Esophagus muscularis mucosa (tissue), 4 donors: ENCODE measurements around the gene GFI1. TPM values are rescaled to one million over a fixed set of nuclear protein-coding genes. Genes with fewer than 3 reads are reported as not detected.

ENCODE experiments used
- DNase-seq: peaks from one replicate; pipeline ENCODE4 v3.0.0-alpha.2; 2017; ENCODE audit errors: extremely low spot score
- H3K27ac ChIP-seq, 4 donors: fragments of 200-600 bp; sonication (generic); replicated peaks in 1 of 4; 1 replicate in 3 of 4; 2 replicates in 1 of 4; pipeline ENCODE4 v1.5.1; 2016 to 2019; ENCODE audit warnings: mild to moderate bottlenecking in 1 of 4
- H3K27me3 ChIP-seq, 4 donors: fragments of 200-600 bp; sonication (generic); one replicate each; pipeline versions ENCODE4 v1.5.1 to v1.6.0; 2016 to 2019
- H3K36me3 ChIP-seq, 4 donors: fragments of 200-600 bp; sonication (generic); one replicate each; pipeline ENCODE4 v1.5.1; 2016 to 2019
- H3K4me1 ChIP-seq, 4 donors: fragments of 200-600 bp; sonication (generic); one replicate each; pipeline ENCODE4 v1.5.1; 2016 to 2019
- H3K4me3 ChIP-seq, 4 donors: fragments of 200-600 bp; sonication (generic); 1 replicate in 2 of 4; 2 replicates in 2 of 4; pipeline ENCODE4 v1.5.1; 2016 to 2019; ENCODE audit warnings: mild to moderate bottlenecking in 4 of 4, moderate library complexity in 1 of 4
- H3K9me3 ChIP-seq, 4 donors: fragments of 200-600 bp; sonication (generic); 1 replicate in 3 of 4; 2 replicates in 1 of 4; pipeline ENCODE4 v1.5.1; 2016 to 2019
- EP300 ChIP-seq: sonication (generic); formaldehyde crosslinking; IDR thresholded peaks from one replicate; pipeline ENCODE4 v1.6.1; 2017; ENCODE audit warnings: antibody characterized with exemption
- POLR2A ChIP-seq: fragments of 450-650 bp; IDR thresholded peaks from one replicate; pipeline ENCODE4 v1.6.1; 2017; ENCODE audit warnings: antibody characterized with exemption, moderate library complexity, mild to moderate bottlenecking, low read depth
- POLR2AphosphoS5 ChIP-seq, 2 donors: sonication (generic); formaldehyde crosslinking; IDR thresholded peaks; one replicate each; pipeline ENCODE4 v1.6.1; 2017; ENCODE audit warnings: antibody characterized with exemption in 2 of 2
- WGBS: methylation state at CpG from one replicate; pipeline ENCODE4 v1.1.5; 2018; 5-methylcytosine and 5-hydroxymethylcytosine counted together
- intact Hi-C: fragments of 100-400 bp; cut with DNase I; formaldehyde crosslinking; loops from one replicate; pipeline ENCODE4 v1.15.1; 2023
- total RNA-seq, 4 donors: library from RNA; depleted of rRNA; stranded (reverse); fragments of >200 nt; gene quantifications; one replicate each; pipeline versions ENCODE4 v1.1.0 to v1.2.1, GENCODE V29; 2016
- TF ChIP-seq, protein P1 (sequence below), 3 experiments: fragments of 200-600 bp in 2 of 3; fragments of 450-650 bp in 1 of 3; sonication (generic) in 2 of 3; IDR thresholded peaks; one replicate each; pipeline ENCODE4 v1.5.1; 2017 to 2019; ENCODE audit warnings: antibody characterized with exemption in 3 of 3, mild to moderate bottlenecking in 2 of 3, moderate library complexity in 1 of 3

Gene GFI1
- total RNA-seq, 4 donors from 2014 or later = 0.32 to 3.3 (median 0.81) TPM

DNA sequence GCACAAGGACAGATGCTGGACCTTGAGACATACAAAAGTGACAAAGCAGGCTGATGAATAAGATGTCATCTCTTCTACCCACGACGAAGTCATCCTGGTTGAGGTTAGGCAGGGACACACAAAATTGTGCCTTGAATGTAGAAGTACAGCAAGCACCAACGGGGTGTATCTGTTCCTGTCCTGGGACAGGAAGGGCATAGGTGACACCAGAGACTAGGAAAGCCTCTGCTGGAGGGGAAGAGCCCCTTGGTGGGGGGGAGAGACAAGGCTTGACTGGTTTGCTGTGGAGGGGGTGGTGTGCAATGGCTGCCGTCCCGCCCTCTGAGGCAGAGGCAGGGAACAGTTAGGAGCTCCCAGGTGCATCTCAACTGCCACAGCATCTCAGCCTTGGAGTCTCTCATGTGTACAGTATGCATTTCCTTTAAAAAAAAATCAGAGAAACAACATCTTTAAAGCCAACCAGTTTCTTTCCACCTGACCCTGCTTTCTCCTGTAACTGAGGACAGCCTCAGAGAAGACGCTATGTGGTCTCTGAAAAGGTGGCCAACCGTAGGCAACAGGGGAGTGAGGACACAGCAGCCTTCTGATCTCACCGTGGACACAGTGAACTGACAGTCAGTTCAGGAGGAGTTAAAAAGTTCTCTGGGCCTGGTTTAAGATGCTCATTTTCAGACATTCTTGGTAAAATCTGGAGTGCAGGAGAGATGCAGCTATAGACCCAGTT is 17.7 kb upstream of the GFI1 start:
- TF ChIP-seq, protein P1, sequence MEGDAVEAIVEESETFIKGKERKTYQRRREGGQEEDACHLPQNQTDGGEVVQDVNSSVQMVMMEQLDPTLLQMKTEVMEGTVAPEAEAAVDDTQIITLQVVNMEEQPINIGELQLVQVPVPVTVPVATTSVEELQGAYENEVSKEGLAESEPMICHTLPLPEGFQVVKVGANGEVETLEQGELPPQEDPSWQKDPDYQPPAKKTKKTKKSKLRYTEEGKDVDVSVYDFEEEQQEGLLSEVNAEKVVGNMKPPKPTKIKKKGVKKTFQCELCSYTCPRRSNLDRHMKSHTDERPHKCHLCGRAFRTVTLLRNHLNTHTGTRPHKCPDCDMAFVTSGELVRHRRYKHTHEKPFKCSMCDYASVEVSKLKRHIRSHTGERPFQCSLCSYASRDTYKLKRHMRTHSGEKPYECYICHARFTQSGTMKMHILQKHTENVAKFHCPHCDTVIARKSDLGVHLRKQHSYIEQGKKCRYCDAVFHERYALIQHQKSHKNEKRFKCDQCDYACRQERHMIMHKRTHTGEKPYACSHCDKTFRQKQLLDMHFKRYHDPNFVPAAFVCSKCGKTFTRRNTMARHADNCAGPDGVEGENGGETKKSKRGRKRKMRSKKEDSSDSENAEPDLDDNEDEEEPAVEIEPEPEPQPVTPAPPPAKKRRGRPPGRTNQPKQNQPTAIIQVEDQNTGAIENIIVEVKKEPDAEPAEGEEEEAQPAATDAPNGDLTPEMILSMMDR (IDR thresholded peaks at IDR 0.05) = no peak
- no peak for TF ChIP-seq EP300
- no peak for TF ChIP-seq POLR2A
- TF ChIP-seq POLR2AphosphoS5 (IDR thresholded peaks at IDR 0.05) = no peak
- no peak overlapping the region for H3K27ac ChIP-seq
- no peaks in the 10 kb centered on the region for H3K4me1 ChIP-seq
- no peaks in the 10 kb centered on the region for H3K9me3 ChIP-seq
- WGBS = 71% methylated on average over 8 of the region's 8 CpGs
- H3K36me3 ChIP-seq = no peaks in the 10 kb centered on the region
- intact Hi-C loops = no loop called here
- no peaks in the 10 kb centered on the region for H3K27me3 ChIP-seq
- no peak overlapping the region for H3K4me3 ChIP-seq
- DNase-seq = no peak

DNA sequence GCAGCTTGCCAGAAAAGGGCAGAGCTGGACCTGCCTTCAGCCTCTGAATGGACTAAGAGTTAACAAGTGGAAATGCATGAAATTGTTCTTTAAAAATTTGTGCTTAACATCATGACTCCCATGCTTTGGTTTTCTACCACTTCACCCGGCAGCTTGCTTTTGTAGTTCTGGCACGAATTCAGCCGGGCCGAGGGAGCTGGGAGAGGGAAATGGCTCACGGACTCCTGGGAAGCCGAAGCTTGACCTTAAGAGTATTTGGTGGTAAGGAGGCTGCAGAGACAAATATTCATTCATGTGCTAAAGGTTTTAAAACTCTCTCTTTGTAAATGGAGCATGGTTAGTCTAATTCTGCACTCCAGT is 17.2 kb upstream of the GFI1 start:
- Histone ChIP-seq H3K4me3 (no peak overlapping the region), H3K9me3 (no peaks in the 10 kb centered on the region), H3K36me3 (no peaks in the 10 kb centered on the region), H3K4me1 (no peaks in the 10 kb centered on the region), H3K27ac (no peak overlapping the region), H3K27me3 (no peaks in the 10 kb centered on the region)
- intact Hi-C loops = no loop called here
- 40% methylated on average over 6 of the region's 6 CpGs for WGBS
- TF ChIP-seq, protein P1 (IDR thresholded peaks at IDR 0.05) = no peak
- no peak for DNase-seq

- no peak for DNase-seq
- Histone ChIP-seq H3K9me3 (no peaks in the 10 kb centered on the region), H3K27ac (no peak overlapping the region), H3K4me1 (no peaks in the 10 kb centered on the region), H3K4me3 (no peak overlapping the region), H3K36me3 (no peaks in the 10 kb centered on the region), H3K27me3 (no peaks in the 10 kb centered on the region)
- WGBS = 72% methylated on average over 6 of the region's 6 CpGs
- no peak for TF ChIP-seq EP300
- TF ChIP-seq POLR2AphosphoS5 (IDR thresholded peaks at IDR 0.05) = no peak
- TF ChIP-seq, protein P1 (IDR thresholded peaks at IDR 0.05) = no peak
- no peak for TF ChIP-seq POLR2A
- intact Hi-C loops = no loop called here
Observed at GRCh38 chr1:92503043-92503925, 16.6 kb upstream of the GFI1 start.

DNA sequence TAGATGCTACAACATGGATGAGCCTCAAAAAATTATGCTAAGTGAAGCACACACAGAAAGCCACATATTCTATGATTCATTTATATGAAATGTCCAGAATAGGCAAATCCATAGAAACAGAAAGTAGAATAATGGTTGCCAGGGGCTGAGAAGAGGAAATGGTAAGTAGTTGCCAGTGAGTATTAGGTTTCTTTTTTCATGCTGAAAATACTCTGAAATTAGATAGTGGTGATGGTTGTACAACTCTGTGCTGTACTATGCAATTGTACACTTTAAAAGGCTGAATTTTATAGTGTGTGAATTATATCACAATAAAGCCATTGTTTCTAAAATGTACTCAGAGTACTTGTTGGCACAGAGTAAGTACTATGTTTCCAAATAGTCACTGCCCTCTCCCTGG is 15.5 kb upstream of the GFI1 start:
- no peaks in the 10 kb centered on the region for H3K4me1 ChIP-seq
- intact Hi-C loops = no loop called here
- no peaks in the 10 kb centered on the region for H3K9me3 ChIP-seq
- no peaks in the 10 kb centered on the region for H3K36me3 ChIP-seq
- H3K4me3 ChIP-seq = no peak overlapping the region
- TF ChIP-seq EP300 (no peak), POLR2AphosphoS5 (IDR thresholded peaks at IDR 0.05) (no peak), POLR2A (no peak)
- TF ChIP-seq, protein P1 (IDR thresholded peaks at IDR 0.05) = no peak
- DNase-seq = no peak
- no peak overlapping the region for H3K27ac ChIP-seq
- peaks cover 0 to 2% (median 0%) of the 10 kb centered on the region in 4 donors for H3K27me3 ChIP-seq
